Stimulated activated effector memory CD8-positive, alpha-beta T cell treated with anti-CD3 and anti-CD28 coated beads, Interleukin-12 subunit alpha, Interleukin-12 subunit beta, amount 100 ng/mL, for 72 hours (primary cell): Measurements from ENCODE around the gene GALNT13.
A peak's percentile ranks its signal among the peaks of the same experiment; 100 is the strongest.

Experiments used
- ATAC-seq: fragments of 150-1000 bp; cut with Tn5 transposase; 2 replicates; pipeline ENCODE4 v1.10.0; 2021
- DNase-seq, 2 donors: peaks; one replicate each; pipeline ENCODE4 v3.0.0; 2021 to 2022; ENCODE audit warnings: low spot score in 2 of 2
- H3K27ac Mint-ChIP-seq: one replicate; pipeline ENCODE4 v1.8.0; 2022; ENCODE audit warnings: mild to moderate bottlenecking, mixed read lengths
- H3K36me3 Mint-ChIP-seq: one replicate; pipeline ENCODE4 v1.8.0; 2022; ENCODE audit warnings: mild to moderate bottlenecking, mixed read lengths
- H3K4me1 Mint-ChIP-seq: one replicate; pipeline ENCODE4 v1.8.0; 2022; ENCODE audit warnings: mixed read lengths
- H3K4me3 Mint-ChIP-seq: one replicate; pipeline ENCODE4 v1.8.0; 2022; ENCODE audit warnings: mild to moderate bottlenecking, mixed read lengths
- H3K9me3 Mint-ChIP-seq: one replicate; pipeline ENCODE4 v1.8.0; 2022; ENCODE audit warnings: mixed read lengths

Gene GALNT13

GRCh38 chr2:153990771-153991170 is 119.0 kb downstream of the GALNT13 start:
- H3K4me3 Mint-ChIP-seq: no peak overlapping the region
- DNase-seq (no peak), ATAC-seq (no peak)
- H3K27ac Mint-ChIP-seq: no peak overlapping the region
- H3K36me3 Mint-ChIP-seq: no peaks in the 10 kb centered on the region
- H3K9me3 Mint-ChIP-seq: peaks cover 12% of the 10 kb centered on the region
- H3K4me1 Mint-ChIP-seq: no peaks in the 10 kb centered on the region

GRCh38 chr2:154013514-154013913 is 141.8 kb downstream of the GALNT13 start:
- Mint-ChIP-seq H3K4me1 (no peaks in the 10 kb centered on the region), H3K9me3 (peaks cover 25% of the 10 kb centered on the region), H3K4me3 (no peak overlapping the region)

GRCh38 chr2:154015233-154015632 is 143.5 kb downstream of the GALNT13 start:
- Mint-ChIP-seq H3K36me3 (no peaks in the 10 kb centered on the region), H3K27ac (no peak overlapping the region), H3K9me3 (peaks cover 24% of the 10 kb centered on the region), H3K4me1 (no peaks in the 10 kb centered on the region), H3K4me3 (no peak overlapping the region)
- ATAC-seq (no peak), DNase-seq (no peak)

More at GRCh38 chr2:154013514-154013913, 141.8 kb downstream of the GALNT13 start:
- H3K36me3 Mint-ChIP-seq: no peaks in the 10 kb centered on the region
- DNase-seq: no peak
- peak; percentile 11 for ATAC-seq
- no peak overlapping the region for H3K27ac Mint-ChIP-seq

- DNase-seq (no peak), ATAC-seq (no peak)
- no peaks in the 10 kb centered on the region for H3K36me3 Mint-ChIP-seq
- H3K4me3 Mint-ChIP-seq: no peak overlapping the region
- no peak overlapping the region for H3K27ac Mint-ChIP-seq
- H3K9me3 Mint-ChIP-seq: peaks cover 24% of the 10 kb centered on the region
- H3K4me1 Mint-ChIP-seq: no peaks in the 10 kb centered on the region
Observed at GRCh38 chr2:154029504-154029903, 157.8 kb downstream of the GALNT13 start.

GRCh38 chr2:154032220-154032619 is 160.5 kb downstream of the GALNT13 start:
- Mint-ChIP-seq H3K36me3 (no peaks in the 10 kb centered on the region), H3K27ac (no peak overlapping the region), H3K4me3 (no peak overlapping the region), H3K9me3 (peaks cover 13% of the 10 kb centered on the region), H3K4me1 (no peaks in the 10 kb centered on the region)
- DNase-seq (no peak), ATAC-seq (no peak)

- H3K4me1 Mint-ChIP-seq: no peaks in the 10 kb centered on the region
- no peaks in the 10 kb centered on the region for H3K36me3 Mint-ChIP-seq
- ATAC-seq (no peak), DNase-seq (no peak)
- H3K9me3 Mint-ChIP-seq: peaks cover 13% of the 10 kb centered on the region
- no peak overlapping the region for H3K4me3 Mint-ChIP-seq
- no peak overlapping the region for H3K27ac Mint-ChIP-seq
Observed at GRCh38 chr2:154046493-154046892, 174.8 kb downstream of the GALNT13 start.

- H3K4me3 Mint-ChIP-seq: no peak overlapping the region
- no peak for ATAC-seq
- no peak overlapping the region for H3K27ac Mint-ChIP-seq
- H3K36me3 Mint-ChIP-seq: no peaks in the 10 kb centered on the region
- no peak for DNase-seq
- peaks cover 18% of the 10 kb centered on the region for H3K9me3 Mint-ChIP-seq
- H3K4me1 Mint-ChIP-seq: no peaks in the 10 kb centered on the region
Observed at GRCh38 chr2:154048905-154049304, 177.2 kb downstream of the GALNT13 start.

GRCh38 chr2:154049561-154049960 is 177.8 kb downstream of the GALNT13 start:
- Mint-ChIP-seq H3K36me3 (no peaks in the 10 kb centered on the region), H3K4me1 (no peaks in the 10 kb centered on the region), H3K27ac (no peak overlapping the region), H3K9me3 (peaks cover 16% of the 10 kb centered on the region), H3K4me3 (no peak overlapping the region)
- ATAC-seq: no peak
- no peak for DNase-seq

- Mint-ChIP-seq H3K36me3 (no peaks in the 10 kb centered on the region), H3K9me3 (peaks cover 15% of the 10 kb centered on the region), H3K27ac (no peak overlapping the region), H3K4me1 (no peaks in the 10 kb centered on the region), H3K4me3 (no peak overlapping the region)
- ATAC-seq (no peak), DNase-seq (no peak)
Observed at GRCh38 chr2:154067124-154067523, 195.4 kb downstream of the GALNT13 start.

- H3K27ac Mint-ChIP-seq: no peak overlapping the region
- DNase-seq (no peak), ATAC-seq (no peak)
- no peaks in the 10 kb centered on the region for H3K4me1 Mint-ChIP-seq
- peaks cover 11% of the 10 kb centered on the region for H3K9me3 Mint-ChIP-seq
- H3K36me3 Mint-ChIP-seq: no peaks in the 10 kb centered on the region
- no peak overlapping the region for H3K4me3 Mint-ChIP-seq
Observed at GRCh38 chr2:154078926-154079325, 207.2 kb downstream of the GALNT13 start.

- ATAC-seq (no peak), DNase-seq (no peak)
- Mint-ChIP-seq H3K4me1 (no peaks in the 10 kb centered on the region), H3K36me3 (no peaks in the 10 kb centered on the region), H3K4me3 (no peak overlapping the region), H3K9me3 (peaks cover 9% of the 10 kb centered on the region), H3K27ac (no peak overlapping the region)
Observed at GRCh38 chr2:154092571-154092970, 220.8 kb downstream of the GALNT13 start.

GRCh38 chr2:154093856-154094255 is 222.1 kb downstream of the GALNT13 start:
- Mint-ChIP-seq H3K4me3 (no peak overlapping the region), H3K4me1 (no peaks in the 10 kb centered on the region), H3K27ac (no peak overlapping the region), H3K9me3 (peaks cover 6% of the 10 kb centered on the region), H3K36me3 (no peaks in the 10 kb centered on the region)
- no peak for ATAC-seq
- DNase-seq: no peak

GRCh38 chr2:154097833-154098398 is 226.2 kb downstream of the GALNT13 start:
- H3K36me3 Mint-ChIP-seq: no peaks in the 10 kb centered on the region
- DNase-seq: no peak
- no peaks in the 10 kb centered on the region for H3K4me1 Mint-ChIP-seq
- ATAC-seq: no peak
- no peak overlapping the region for H3K4me3 Mint-ChIP-seq
- H3K27ac Mint-ChIP-seq: no peak overlapping the region
- H3K9me3 Mint-ChIP-seq: peaks cover 12% of the 10 kb centered on the region

- Mint-ChIP-seq H3K36me3 (no peaks in the 10 kb centered on the region), H3K27ac (no peak overlapping the region), H3K4me3 (no peak overlapping the region), H3K4me1 (no peaks in the 10 kb centered on the region), H3K9me3 (peaks cover 22% of the 10 kb centered on the region)
- ATAC-seq (no peak), DNase-seq (no peak)
Observed at GRCh38 chr2:154120706-154121105, 249.0 kb downstream of the GALNT13 start.

- no peak overlapping the region for H3K4me3 Mint-ChIP-seq
- no peak for DNase-seq
- H3K36me3 Mint-ChIP-seq: no peaks in the 10 kb centered on the region
- H3K9me3 Mint-ChIP-seq: peaks cover 10% of the 10 kb centered on the region
- no peak for ATAC-seq
- H3K27ac Mint-ChIP-seq: no peak overlapping the region
- no peaks in the 10 kb centered on the region for H3K4me1 Mint-ChIP-seq
Observed at GRCh38 chr2:154125891-154126290, 254.2 kb downstream of the GALNT13 start.

GRCh38 chr2:154130821-154131220 is 259.1 kb downstream of the GALNT13 start:
- Mint-ChIP-seq H3K4me3 (no peak overlapping the region), H3K36me3 (no peaks in the 10 kb centered on the region), H3K9me3 (peaks cover 7% of the 10 kb centered on the region), H3K27ac (no peak overlapping the region), H3K4me1 (no peaks in the 10 kb centered on the region)
- DNase-seq (no peak), ATAC-seq (no peak)

- Mint-ChIP-seq H3K27ac (no peak overlapping the region), H3K4me1 (no peaks in the 10 kb centered on the region), H3K9me3 (peaks cover 4% of the 10 kb centered on the region), H3K36me3 (no peaks in the 10 kb centered on the region), H3K4me3 (no peak overlapping the region)
- DNase-seq: no peak
- no peak for ATAC-seq
Observed at GRCh38 chr2:154132827-154133226, 261.1 kb downstream of the GALNT13 start.
